Bronchial epithelial cell (primary cell): Measurements from ENCODE around the gene PRKCZ. TPM values are rescaled to one million over a fixed set of nuclear protein-coding genes. Genes with fewer than 3 reads are reported as not detected.

Experiments used
- DNase-seq: peaks from one replicate; pipeline ENCODE4 v3.0.0-alpha.2; 2010; ENCODE audit warnings: low read depth
- FAIRE-seq: peaks from 2 replicates; lab custom pipeline; 2011; peaks lifted over from hg19 to GRCh38; lab: Jason Lieb, UNC
- H3K27me3 ChIP-seq: 2 replicates; pipeline ENCODE4 v1.5.1; 2011; ENCODE audit warnings: low read length; ENCODE audit not compliant: control insufficient read depth, insufficient read depth
- H3K36me3 ChIP-seq: 2 replicates; pipeline ENCODE4 v1.5.1; 2011; ENCODE audit warnings: low read length; ENCODE audit not compliant: control insufficient read depth, insufficient read depth
- H3K4me3 ChIP-seq: 2 replicates; pipeline ENCODE4 v1.5.1; 2011; ENCODE audit warnings: mild to moderate bottlenecking, low read depth, low read length, control low read depth
- CTCF ChIP-seq: IDR thresholded peaks from 2 replicates; pipeline ENCODE4 v1.5.1; 2011; ENCODE audit warnings: mild to moderate bottlenecking, moderate library complexity, low read length, control low read depth, inconsistent platforms; ENCODE audit not compliant: insufficient read depth, severe bottlenecking
- total RNA-seq: library from RNA; depleted of rRNA; stranded (reverse); fragments of >200 nt; gene quantifications from 2 replicates; pipeline ENCODE4 v1.2.1, GENCODE V29; 2014

PRKCZ gene
- total RNA-seq, 1 donor from 2014 or later = 38.4 TPM

- TF ChIP-seq CTCF = no peak
- peaks cover 19% of the 10 kb centered on the region for H3K36me3 ChIP-seq
- DNase-seq (no peak), FAIRE-seq (no peak)
- no peaks in the 10 kb centered on the region for H3K27me3 ChIP-seq
- no peak overlapping the region for H3K4me3 ChIP-seq
Observed at GRCh38 chr1:2060072-2060471, 9.9 kb downstream of the PRKCZ start.

GRCh38 chr1:2060535-2060934, 10.3 kb downstream of the PRKCZ start:
- Histone ChIP-seq H3K27me3 (no peaks in the 10 kb centered on the region), H3K4me3 (no peak overlapping the region), H3K36me3 (peaks cover 16% of the 10 kb centered on the region)
- no peak for DNase-seq
- TF ChIP-seq CTCF = no peak
- no peak for FAIRE-seq

GRCh38 chr1:2061065-2061778, 11.0 kb downstream of the PRKCZ start:
- peaks cover 12% of the 10 kb centered on the region for H3K36me3 ChIP-seq
- no peak for FAIRE-seq
- no peak overlapping the region for H3K4me3 ChIP-seq
- TF ChIP-seq CTCF = no peak
- no peak for DNase-seq
- no peaks in the 10 kb centered on the region for H3K27me3 ChIP-seq

GRCh38 chr1:2065699-2066098, 15.5 kb downstream of the PRKCZ start:
- peaks cover 9% of the 10 kb centered on the region for H3K36me3 ChIP-seq
- H3K4me3 ChIP-seq = no peak overlapping the region
- H3K27me3 ChIP-seq = no peaks in the 10 kb centered on the region
- TF ChIP-seq CTCF = no peak
- no peak for DNase-seq
- no peak for FAIRE-seq

GRCh38 chr1:2067393-2067792, 17.2 kb downstream of the PRKCZ start:
- H3K36me3 ChIP-seq = no peaks in the 10 kb centered on the region
- FAIRE-seq (no peak), DNase-seq (no peak)
- TF ChIP-seq CTCF = no peak
- no peak overlapping the region for H3K4me3 ChIP-seq
- H3K27me3 ChIP-seq = no peaks in the 10 kb centered on the region

- H3K27me3 ChIP-seq = no peaks in the 10 kb centered on the region
- H3K4me3 ChIP-seq = no peak overlapping the region
- TF ChIP-seq CTCF = no peak
- DNase-seq (no peak), FAIRE-seq (no peak)
- H3K36me3 ChIP-seq = no peaks in the 10 kb centered on the region
Observed at GRCh38 chr1:2067981-2068380, 17.8 kb downstream of the PRKCZ start.
